Lower leg skin (tissue), 4 donors: ENCODE results near the gene PIM2. TPM values are rescaled to one million over a fixed set of nuclear protein-coding genes. Genes with fewer than 3 reads are reported as not detected.

ENCODE experiments used
- DNase-seq, 2 donors: peaks; one replicate each; pipeline ENCODE4 v3.0.0-alpha.2; 2019; ENCODE audit warnings: low spot score in 2 of 2
- H3K4me3 ChIP-seq: fragments of 200-600 bp; sonication (generic); 2 replicates; pipeline ENCODE4 v1.5.1; 2017; ENCODE audit warnings: mild to moderate bottlenecking, low read depth; ENCODE audit not compliant: poor library complexity, severe bottlenecking
- POLR2A ChIP-seq, 2 donors: fragments of 450-650 bp; IDR thresholded peaks; one replicate each; pipeline ENCODE4 v1.6.1; 2016 to 2017; ENCODE audit warnings: antibody characterized with exemption in 2 of 2, mild to moderate bottlenecking in 1 of 2, moderate library complexity in 1 of 2
- WGBS, 2 donors: methylation state at CpG; one replicate each; pipeline ENCODE4 v1.1.5; 2018; 5-methylcytosine and 5-hydroxymethylcytosine counted together
- intact Hi-C: fragments of 100-400 bp; cut with DNase I; formaldehyde crosslinking; loops from one replicate; pipeline ENCODE4 v1.15.0; 2023; ENCODE audit warnings: low total_unique reads
- total RNA-seq, 4 donors: library from RNA; depleted of rRNA; stranded (reverse); fragments of >200 nt; gene quantifications; one replicate each; pipeline ENCODE4 v1.1.0, GENCODE V29; 2016
- TF ChIP-seq, protein P1 (sequence below), 3 donors: fragments of 450-650 bp; IDR thresholded peaks; one replicate each; pipeline ENCODE4 v1.5.1; 2016; ENCODE audit warnings: antibody characterized with exemption in 3 of 3, mild to moderate bottlenecking in 3 of 3, moderate library complexity in 2 of 3

PIM2 gene
- total RNA-seq, 4 donors from 2014 or later: 5.2 to 10.3 (median 8.3) TPM

DNA sequence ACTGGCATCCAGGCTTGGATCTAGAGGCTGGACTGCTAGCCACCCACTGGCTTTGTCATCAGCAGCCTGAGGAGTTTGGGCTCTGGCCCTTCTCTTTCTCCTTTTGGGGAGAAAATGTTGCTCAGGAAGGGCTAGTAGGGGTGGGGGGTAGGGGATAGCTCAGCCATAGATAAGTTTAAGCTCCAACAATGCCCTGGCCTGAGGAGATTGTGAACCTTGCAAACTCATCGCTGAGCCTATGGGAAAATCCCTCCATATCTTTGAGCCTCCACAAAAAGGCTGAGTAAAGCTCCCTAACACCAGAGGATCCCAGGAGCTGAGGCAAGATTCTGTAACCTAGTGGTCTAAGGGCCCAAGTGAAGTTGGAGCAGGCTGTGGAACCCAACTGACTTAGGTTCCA lies 29.8 kb upstream of the PIM2 start:
- TF ChIP-seq POLR2A (IDR thresholded peaks at IDR 0.05): no peak
- TF ChIP-seq, protein P1, sequence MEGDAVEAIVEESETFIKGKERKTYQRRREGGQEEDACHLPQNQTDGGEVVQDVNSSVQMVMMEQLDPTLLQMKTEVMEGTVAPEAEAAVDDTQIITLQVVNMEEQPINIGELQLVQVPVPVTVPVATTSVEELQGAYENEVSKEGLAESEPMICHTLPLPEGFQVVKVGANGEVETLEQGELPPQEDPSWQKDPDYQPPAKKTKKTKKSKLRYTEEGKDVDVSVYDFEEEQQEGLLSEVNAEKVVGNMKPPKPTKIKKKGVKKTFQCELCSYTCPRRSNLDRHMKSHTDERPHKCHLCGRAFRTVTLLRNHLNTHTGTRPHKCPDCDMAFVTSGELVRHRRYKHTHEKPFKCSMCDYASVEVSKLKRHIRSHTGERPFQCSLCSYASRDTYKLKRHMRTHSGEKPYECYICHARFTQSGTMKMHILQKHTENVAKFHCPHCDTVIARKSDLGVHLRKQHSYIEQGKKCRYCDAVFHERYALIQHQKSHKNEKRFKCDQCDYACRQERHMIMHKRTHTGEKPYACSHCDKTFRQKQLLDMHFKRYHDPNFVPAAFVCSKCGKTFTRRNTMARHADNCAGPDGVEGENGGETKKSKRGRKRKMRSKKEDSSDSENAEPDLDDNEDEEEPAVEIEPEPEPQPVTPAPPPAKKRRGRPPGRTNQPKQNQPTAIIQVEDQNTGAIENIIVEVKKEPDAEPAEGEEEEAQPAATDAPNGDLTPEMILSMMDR (IDR thresholded peaks at IDR 0.05): no peak
- DNase-seq: no peak
- 92 to 100% methylated on average over 1 of the region's 1 CpG for WGBS, 2 donors
- intact Hi-C loops: no loop called here
- H3K4me3 ChIP-seq: no peak overlapping the region

DNA sequence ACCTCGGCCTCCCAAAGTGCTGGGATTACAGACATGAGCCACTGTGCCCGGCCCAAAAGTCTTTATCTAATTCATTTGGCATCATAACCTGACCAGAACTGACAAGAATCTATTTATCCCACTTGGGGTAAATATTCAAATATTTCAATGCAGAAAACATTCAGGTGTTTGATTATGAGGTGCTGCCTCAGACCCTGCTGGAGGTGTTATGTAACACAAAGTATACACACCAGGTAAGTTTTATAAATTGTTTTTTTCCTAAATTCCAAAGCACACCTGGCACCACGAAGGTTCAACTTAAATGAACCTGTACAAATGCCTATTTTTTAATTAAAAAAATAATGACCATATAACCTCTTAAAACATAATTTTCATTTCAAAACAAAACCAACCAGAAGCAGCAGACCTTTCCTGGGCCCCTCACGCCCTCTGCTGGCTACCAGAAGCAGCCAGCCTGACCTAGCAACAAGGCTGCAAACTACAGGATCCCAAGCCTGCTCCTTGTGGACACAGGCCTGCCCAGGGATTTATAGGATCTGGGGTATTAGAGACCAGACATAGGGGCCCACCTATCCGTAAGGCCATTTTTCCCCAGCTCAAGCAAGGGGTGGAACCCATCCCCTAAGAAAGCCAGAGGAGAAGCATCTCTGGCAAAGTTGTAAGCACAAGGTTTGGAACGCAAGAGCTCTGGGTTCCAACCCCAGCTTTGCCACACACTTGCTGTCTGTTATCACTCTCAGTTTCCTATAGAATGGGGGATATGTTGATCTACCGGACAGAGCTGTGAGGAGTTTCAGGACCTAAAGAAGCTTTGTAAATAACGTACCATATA lies 26.9 kb upstream of the PIM2 start:
- TF ChIP-seq, protein P1 (IDR thresholded peaks at IDR 0.05): no peak
- no peak for TF ChIP-seq POLR2A (IDR thresholded peaks at IDR 0.05)
- intact Hi-C loops: no loop called here
- 50 to 53% methylated on average over 8 of the region's 8 CpGs for WGBS, 2 donors
- DNase-seq: no peak
- H3K4me3 ChIP-seq: no peak overlapping the region

DNA sequence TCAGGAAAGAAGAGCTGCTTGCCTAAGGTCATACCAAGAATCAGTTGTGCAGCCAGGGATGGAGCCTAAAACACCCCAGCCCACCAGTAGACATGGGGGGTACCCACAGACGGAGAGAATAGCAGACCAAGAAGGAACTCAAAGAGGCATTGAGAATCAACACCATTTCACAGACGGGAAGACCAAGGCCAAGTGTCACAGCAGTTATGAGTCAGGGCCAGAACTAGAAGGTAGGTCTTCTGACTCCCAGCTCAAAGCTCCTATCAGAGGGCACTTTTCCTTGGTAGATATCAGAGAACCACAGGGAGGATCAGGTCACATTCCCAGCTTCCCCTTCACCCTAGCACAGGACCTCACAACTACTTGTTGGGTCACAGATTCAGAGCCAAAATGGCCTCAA lies 24.1 kb upstream of the PIM2 start:
- intact Hi-C loops: no loop called here
- TF ChIP-seq POLR2A (IDR thresholded peaks at IDR 0.05): no peak
- TF ChIP-seq, protein P1 (IDR thresholded peaks at IDR 0.05): no peak
- 74 to 86% methylated on average over 2 of the region's 2 CpGs for WGBS, 2 donors

DNA sequence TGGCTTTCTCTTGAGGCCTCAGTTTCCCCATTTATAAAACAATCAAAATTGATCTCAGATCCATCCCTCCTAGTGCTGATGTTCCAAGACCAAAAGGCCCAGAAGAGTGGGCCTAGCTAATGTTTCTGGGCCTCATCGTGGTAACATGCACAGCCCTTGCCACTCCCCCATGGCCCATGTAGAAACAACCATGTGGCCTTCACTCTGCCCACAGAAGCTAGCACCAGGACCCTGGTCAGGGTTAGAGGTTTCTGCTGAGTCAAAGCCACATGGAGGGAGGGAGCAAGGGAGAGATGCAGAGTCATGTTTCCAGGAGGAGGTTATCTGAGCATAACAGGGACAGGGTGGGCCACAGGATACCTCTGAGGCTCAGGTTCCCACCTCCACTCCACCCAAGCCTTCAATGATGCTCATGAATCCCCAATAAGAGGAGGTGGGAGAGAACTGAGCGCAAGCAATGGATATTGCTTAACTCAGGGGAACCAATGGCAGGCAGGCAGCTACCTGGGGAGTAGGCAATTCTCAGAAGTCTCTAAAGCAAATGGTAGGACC lies 21.7 kb upstream of the PIM2 start:
- no peak overlapping the region for H3K4me3 ChIP-seq
- DNase-seq: no peak
- WGBS, 2 donors: 83% methylated on average over 2 of the region's 2 CpGs
- intact Hi-C loops: no loop called here
- no peak for TF ChIP-seq POLR2A (IDR thresholded peaks at IDR 0.05)
- TF ChIP-seq, protein P1 (IDR thresholded peaks at IDR 0.05): no peak

More for the DNA sequence above, 24.1 kb upstream of the PIM2 start:
- H3K4me3 ChIP-seq: no peak overlapping the region
- DNase-seq: no peak

DNA sequence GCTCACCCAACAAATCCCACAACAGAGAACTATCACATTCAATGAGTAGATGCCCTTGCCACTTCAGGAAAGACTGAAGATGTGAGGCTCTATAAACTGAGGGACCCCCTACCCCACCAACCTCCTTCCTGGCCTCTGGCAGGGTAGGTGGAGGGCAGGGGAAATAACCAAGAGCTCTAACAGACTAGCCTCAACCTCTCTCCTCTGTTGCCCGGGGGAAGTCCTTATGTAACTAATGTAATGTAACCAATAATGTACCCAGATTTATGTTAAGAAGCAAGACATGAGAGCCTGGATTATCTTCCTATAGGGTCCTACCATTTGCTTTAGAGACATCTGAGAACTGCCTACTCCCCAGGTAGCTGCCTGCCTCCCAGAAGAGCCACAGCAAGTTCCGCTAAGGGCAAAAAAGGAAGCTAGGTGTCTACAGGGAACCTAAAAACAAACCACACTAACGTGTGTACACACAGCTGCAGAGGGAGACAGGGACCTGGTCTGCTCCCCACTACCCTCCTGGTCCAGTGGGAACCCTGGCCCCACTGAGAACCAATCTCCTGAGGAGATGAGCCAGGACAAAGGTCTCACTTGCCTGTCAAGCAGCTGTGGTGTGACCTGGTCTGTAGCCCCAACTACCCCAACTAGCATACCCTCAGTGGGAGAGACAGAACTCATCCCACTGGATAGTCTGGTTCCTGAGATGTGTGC lies 20.9 kb upstream of the PIM2 start:
- no peak overlapping the region for H3K4me3 ChIP-seq
- TF ChIP-seq, protein P1 (IDR thresholded peaks at IDR 0.05): no peak
- TF ChIP-seq POLR2A (IDR thresholded peaks at IDR 0.05): no peak
- intact Hi-C loops: no loop called here
- 77% methylated on average over 3 of the region's 3 CpGs for WGBS, 2 donors
- DNase-seq: no peak
